Brain microvascular endothelial cell (primary cell): ENCODE measurements around the gene MINAR2.

Experiments used
- DNase-seq: peaks from one replicate; pipeline ENCODE4 v3.0.0-alpha.2; 2020
- H3K27ac ChIP-seq: fragments of 250-450 bp; sonication (Bioruptor Pico); 2 replicates; pipeline ENCODE4 v1.5.1; 2020; ENCODE audit warnings: mild to moderate bottlenecking, moderate library complexity
- H3K27me3 ChIP-seq: fragments of 250-450 bp; sonication (Bioruptor Pico); replicated peaks from 2 replicates; pipeline ENCODE4 v1.5.1; 2020; ENCODE audit warnings: mild to moderate bottlenecking
- H3K36me3 ChIP-seq: fragments of 250-450 bp; sonication (Bioruptor Pico); replicated peaks from 2 replicates; pipeline ENCODE4 v1.5.1; 2020; ENCODE audit warnings: mild to moderate bottlenecking
- H3K4me3 ChIP-seq: 2 replicates; pipeline ENCODE4 v1.5.1; 2011; ENCODE audit warnings: low read depth, mild to moderate bottlenecking, control low read depth, low read length, moderate library complexity
- in situ Hi-C: cut with HindIII; loops from 2 replicates; pipeline ENCODE4 v1.10.0; 2017; ENCODE audit warnings: low sequenced_read_pairs, low pct_ligation_motif_present
- TF ChIP-seq, protein P1 (sequence below): IDR thresholded peaks from 2 replicates; pipeline ENCODE4 v1.5.1; 2011; ENCODE audit warnings: low read depth, mild to moderate bottlenecking, moderate library complexity, low read length, control low read depth, inconsistent platforms; ENCODE audit errors: missing control alignments

Gene MINAR2

DNA sequence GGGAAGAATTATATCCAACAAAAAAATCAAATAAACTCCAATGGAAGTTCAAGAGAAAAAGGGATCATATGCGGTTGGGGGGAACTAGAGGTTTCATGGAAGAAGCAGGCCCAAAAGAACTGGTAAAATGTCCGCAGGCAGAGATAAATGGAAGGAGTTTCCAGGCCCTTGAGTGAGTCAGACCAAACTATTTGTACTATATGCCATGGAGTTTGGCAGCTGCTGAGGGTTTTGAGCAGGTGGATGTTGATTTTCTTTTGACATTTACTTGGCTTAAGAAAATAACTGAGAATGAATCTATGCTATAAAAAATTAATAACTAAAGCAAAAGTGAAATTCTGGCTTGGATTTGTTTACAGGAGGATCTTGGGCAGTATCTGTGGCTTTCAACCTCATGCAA lies 33.7 kb downstream of the MINAR2 start:
- TF ChIP-seq, protein P1, sequence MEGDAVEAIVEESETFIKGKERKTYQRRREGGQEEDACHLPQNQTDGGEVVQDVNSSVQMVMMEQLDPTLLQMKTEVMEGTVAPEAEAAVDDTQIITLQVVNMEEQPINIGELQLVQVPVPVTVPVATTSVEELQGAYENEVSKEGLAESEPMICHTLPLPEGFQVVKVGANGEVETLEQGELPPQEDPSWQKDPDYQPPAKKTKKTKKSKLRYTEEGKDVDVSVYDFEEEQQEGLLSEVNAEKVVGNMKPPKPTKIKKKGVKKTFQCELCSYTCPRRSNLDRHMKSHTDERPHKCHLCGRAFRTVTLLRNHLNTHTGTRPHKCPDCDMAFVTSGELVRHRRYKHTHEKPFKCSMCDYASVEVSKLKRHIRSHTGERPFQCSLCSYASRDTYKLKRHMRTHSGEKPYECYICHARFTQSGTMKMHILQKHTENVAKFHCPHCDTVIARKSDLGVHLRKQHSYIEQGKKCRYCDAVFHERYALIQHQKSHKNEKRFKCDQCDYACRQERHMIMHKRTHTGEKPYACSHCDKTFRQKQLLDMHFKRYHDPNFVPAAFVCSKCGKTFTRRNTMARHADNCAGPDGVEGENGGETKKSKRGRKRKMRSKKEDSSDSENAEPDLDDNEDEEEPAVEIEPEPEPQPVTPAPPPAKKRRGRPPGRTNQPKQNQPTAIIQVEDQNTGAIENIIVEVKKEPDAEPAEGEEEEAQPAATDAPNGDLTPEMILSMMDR, result no peak
- Histone ChIP-seq H3K27ac (no peak overlapping the region), H3K4me3 (no peak overlapping the region), H3K36me3 (no peaks in the 10 kb centered on the region), H3K27me3 (no peaks in the 10 kb centered on the region)
- in situ Hi-C loops, result no loop called here
- no peak for DNase-seq

DNA sequence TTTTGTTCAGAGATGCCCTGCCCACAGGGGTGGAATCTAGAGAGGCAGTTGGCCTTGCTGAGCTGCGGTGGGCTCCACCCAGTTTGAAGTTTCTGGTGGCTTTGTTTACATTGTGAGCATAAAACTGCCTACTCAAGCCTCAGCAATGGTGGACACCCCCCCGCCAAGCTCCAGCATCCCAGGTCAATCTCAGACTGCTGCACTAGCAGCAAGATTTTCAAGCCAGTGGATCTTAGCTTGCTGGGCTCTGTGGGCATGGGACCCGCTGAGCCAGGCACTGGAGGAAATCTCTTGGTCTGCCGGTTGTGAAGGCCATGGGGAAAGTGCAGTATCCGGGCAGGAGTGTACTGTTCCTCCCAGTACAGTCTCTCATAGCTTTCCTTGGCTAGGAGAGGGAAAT lies 55.5 kb downstream of the MINAR2 start:
- TF ChIP-seq, protein P1, result no peak
- H3K36me3 ChIP-seq, result no peaks in the 10 kb centered on the region
- H3K27me3 ChIP-seq, result no peaks in the 10 kb centered on the region

DNA sequence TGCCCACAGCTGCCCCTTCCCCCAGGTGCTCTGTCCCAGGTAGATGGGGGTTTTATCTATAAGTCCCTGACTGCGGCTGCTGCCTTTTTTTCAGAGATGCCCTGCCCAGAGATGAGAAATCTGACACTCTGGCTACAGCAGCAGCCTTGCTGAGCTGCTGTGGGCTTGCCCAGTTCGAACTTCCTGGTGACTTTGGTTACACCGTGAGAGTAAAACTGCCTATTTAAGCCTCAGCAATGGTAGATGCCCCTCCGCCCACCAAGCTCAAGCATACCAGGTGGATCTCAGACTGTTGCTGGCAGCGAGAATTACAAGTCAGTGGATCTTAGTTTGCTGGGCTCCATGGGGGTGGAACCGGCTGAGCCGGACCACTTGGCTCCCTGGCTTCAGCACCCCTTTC lies 56.8 kb downstream of the MINAR2 start:
- in situ Hi-C loops, result no loop called here

More for the DNA sequence above, 55.5 kb downstream of the MINAR2 start:
- H3K27ac ChIP-seq, result no peak overlapping the region
- no peak overlapping the region for H3K4me3 ChIP-seq
- no peak for DNase-seq
- in situ Hi-C loops, result no loop called here

DNA sequence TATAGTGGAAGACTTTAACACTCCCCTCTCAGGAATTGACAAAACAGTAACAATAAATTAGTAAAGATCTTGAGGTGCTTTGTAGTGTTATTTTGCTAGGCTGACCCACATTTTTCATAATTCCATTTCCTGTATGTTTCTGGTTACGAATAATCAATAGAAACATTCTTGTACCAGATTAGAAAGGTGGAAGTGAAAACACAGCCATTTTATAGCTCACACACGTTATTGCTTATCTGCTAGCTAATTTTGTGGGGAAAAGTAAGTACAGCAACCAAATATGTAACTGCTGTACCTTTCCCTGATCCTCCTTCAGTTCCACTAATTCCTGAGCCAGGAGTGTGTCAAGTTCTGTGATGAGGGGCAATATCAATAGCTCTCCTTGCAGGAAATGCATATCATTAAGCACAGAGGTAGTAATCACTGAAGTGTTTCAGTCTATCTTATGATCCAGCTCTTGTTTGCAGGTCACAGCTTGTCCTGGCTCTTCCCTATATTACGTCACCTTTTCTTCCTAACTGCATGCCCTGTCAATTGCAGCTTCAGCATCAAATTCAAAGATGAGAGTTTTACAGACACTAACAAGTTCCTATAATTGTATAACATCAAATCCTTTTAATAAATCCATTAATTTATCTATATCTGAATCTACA lies 59.4 kb downstream of the MINAR2 start:
- H3K4me3 ChIP-seq, result no peak overlapping the region
- no peak overlapping the region for H3K27ac ChIP-seq
- no peaks in the 10 kb centered on the region for H3K27me3 ChIP-seq
- H3K36me3 ChIP-seq, result no peaks in the 10 kb centered on the region
- TF ChIP-seq, protein P1, result no peak
- DNase-seq, result no peak
- in situ Hi-C loops, result no loop called here

More for the DNA sequence above, 56.8 kb downstream of the MINAR2 start:
- Histone ChIP-seq H3K27me3 (no peaks in the 10 kb centered on the region), H3K4me3 (no peak overlapping the region), H3K27ac (no peak overlapping the region), H3K36me3 (no peaks in the 10 kb centered on the region)
- TF ChIP-seq, protein P1, result no peak
- no peak for DNase-seq
